OCI-LY7 (cell line): ENCODE measurements around the gene KDM2A. TPM values are rescaled to one million over a fixed set of nuclear protein-coding genes. Genes with fewer than 3 reads are reported as not detected.

Experiments used
- BruUV-seq: library from RNA; stranded (reverse); fragments of 400-500 nt; replicated peaks from 2 replicates; lab custom pipeline; 2021; lab: Mats Ljungman, UMichigan
- CTCF ChIA-PET: fragments of 300-600 bp; sonication (Branson Sonifier 250); formaldehyde crosslinking; loops from one replicate; lab custom pipeline; 2022; ENCODE audit warnings: antibody characterized with exemption; ENCODE audit not compliant: unreplicated experiment; lab: Charles Lee
- POLR2A ChIA-PET: fragments of 300-600 bp; sonication (Branson Sonifier 250); formaldehyde crosslinking; loops from one replicate; lab custom pipeline; 2022; ENCODE audit warnings: antibody characterized with exemption; lab: Charles Lee
- DNase-seq: peaks from one replicate; pipeline ENCODE4 v3.0.0-alpha.2; 2015; ENCODE audit warnings: low spot score
- H2AFZ ChIP-seq: fragments of 200-600 bp; sonication (generic), shearing (Covaris generic); 2 replicates; pipeline ENCODE4 v1.6.1; 2014; ENCODE audit warnings: mild to moderate bottlenecking, antibody characterized with exemption, low read length, moderate library complexity
- H3K27ac ChIP-seq: fragments of 200-600 bp; sonication (generic); 2 replicates; pipeline ENCODE4 v1.5.1; 2014; ENCODE audit warnings: mixed run types, low read depth, mild to moderate bottlenecking, moderate library complexity, low read length, inconsistent platforms; ENCODE audit not compliant: poor library complexity, severe bottlenecking
- H3K36me3 ChIP-seq: fragments of 200-600 bp; sonication (generic); 2 replicates; pipeline ENCODE4 v1.6.1; 2014; ENCODE audit warnings: mild to moderate bottlenecking, antibody characterized with exemption, low read length, moderate library complexity, mixed read lengths; ENCODE audit not compliant: insufficient read depth
- H3K4me1 ChIP-seq: fragments of 200-600 bp; sonication (generic); 2 replicates; pipeline ENCODE4 v1.5.1; 2014; ENCODE audit warnings: mild to moderate bottlenecking, low read length; ENCODE audit not compliant: insufficient read depth, poor library complexity, severe bottlenecking
- H3K4me2 ChIP-seq: fragments of 200-600 bp; sonication (generic); 2 replicates; pipeline ENCODE4 v1.6.1; 2014; ENCODE audit warnings: mild to moderate bottlenecking, low read length
- H3K4me3 ChIP-seq: fragments of 200-600 bp; sonication (generic); 2 replicates; pipeline ENCODE4 v1.5.1; 2014; ENCODE audit warnings: mild to moderate bottlenecking, low read depth, low read length; ENCODE audit not compliant: poor library complexity, severe bottlenecking
- H3K79me2 ChIP-seq: fragments of 200-600 bp; sonication (generic); 2 replicates; pipeline ENCODE4 v1.6.1; 2016; ENCODE audit warnings: low read depth, mild to moderate bottlenecking, low read length, moderate library complexity, mixed read lengths; ENCODE audit not compliant: insufficient read depth
- H3K9me2 ChIP-seq: fragments of 200-600 bp; sonication (generic); 2 replicates; pipeline ENCODE4 v1.6.1; 2016; ENCODE audit warnings: mild to moderate bottlenecking, low read length, mixed read lengths; ENCODE audit not compliant: insufficient read depth
- H3K9me3 ChIP-seq: fragments of 200-600 bp; sonication (generic); 2 replicates; pipeline ENCODE4 v1.6.1; 2014; ENCODE audit warnings: mild to moderate bottlenecking, mixed run types, low read length, mixed read lengths
- H4K20me1 ChIP-seq: fragments of 200-600 bp; sonication (generic); 2 replicates; pipeline ENCODE4 v1.6.1; 2014; ENCODE audit warnings: mild to moderate bottlenecking, antibody characterized with exemption, low read length, moderate library complexity, mixed read lengths; ENCODE audit not compliant: insufficient read depth
- EZH2phosphoT487 ChIP-seq: fragments of 200-600 bp; sonication (generic); IDR thresholded peaks from 2 replicates; pipeline ENCODE4 v1.6.1; 2018; ENCODE audit warnings: low read depth, borderline replicate concordance, mild to moderate bottlenecking, mixed run types, antibody characterized with exemption, low read length, moderate library complexity, mixed read lengths
- intact Hi-C: fragments of 100-400 bp; cut with micrococcal nuclease; formaldehyde crosslinking; loops from one replicate; pipeline ENCODE4 v1.10.0; 2022; ENCODE audit not compliant: unreplicated experiment
- total RNA-seq, 2 experiments: library from RNA; depleted of rRNA in 1 of 2; stranded (reverse); fragments of >200 nt in 1 of 2; shearing (Covaris generic) in 1 of 2; gene quantifications; 2 replicates each; pipeline ENCODE4 v1.2.3, GENCODE V29; 2014 to 2022
- TF ChIP-seq, protein P1 (sequence below): fragments of 200-600 bp; sonication (generic); conservative IDR thresholded peaks from 2 replicates; pipeline ENCODE4 v1.5.1; 2014; ENCODE audit warnings: mild to moderate bottlenecking, antibody characterized with exemption, low read length, moderate library complexity, mixed read lengths

KDM2A gene
- total RNA-seq, 2 experiments from 2014 or later, result 31.7 to 66.2 TPM

DNA sequence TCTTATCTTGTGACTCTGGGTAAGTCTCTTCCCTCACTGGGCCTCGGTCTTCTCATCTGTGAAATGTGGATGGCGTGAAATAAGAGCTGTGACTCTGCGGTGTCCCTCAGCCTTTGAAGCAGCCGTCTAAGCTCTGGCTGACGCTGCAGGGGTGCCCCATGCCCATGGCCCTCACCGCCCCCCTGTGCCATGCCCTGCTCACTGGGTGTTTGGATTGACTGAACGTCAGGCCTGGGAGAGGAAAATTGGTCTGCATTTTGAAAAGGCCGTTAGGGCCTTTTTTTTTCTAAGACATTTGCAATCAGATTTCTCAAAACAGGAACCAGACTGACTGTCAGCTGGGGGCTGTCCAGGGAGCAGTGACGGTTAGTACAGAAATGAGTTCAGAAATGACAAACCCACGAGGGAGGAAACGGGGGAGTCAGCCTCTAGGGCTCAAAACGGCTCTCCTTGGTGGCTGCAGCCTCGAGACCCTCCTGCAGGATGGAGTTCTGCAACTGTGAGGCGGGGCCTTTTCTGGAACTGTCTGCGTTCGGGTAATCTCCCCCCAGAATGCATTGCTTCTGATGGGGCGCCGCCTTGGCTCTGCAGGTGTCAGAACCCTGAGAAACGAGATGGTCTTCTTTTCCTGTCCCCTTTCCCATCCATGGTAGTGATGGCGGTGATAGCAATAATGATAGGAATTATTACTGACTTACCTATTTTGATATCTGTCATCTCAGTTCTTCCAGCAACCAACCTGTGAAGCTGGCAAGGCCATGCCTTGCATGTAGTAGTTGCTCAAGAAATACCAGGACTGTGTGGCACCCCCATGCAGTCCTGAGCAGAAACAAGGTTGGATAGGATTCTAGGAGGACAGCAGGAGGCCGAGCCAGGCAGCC is 149.3 kb downstream of the KDM2A start:
- intact Hi-C loops, result loop anchor here (1.0 to 5.0 kb wide), 4 partner anchors 9 to 379 kb away; partner anchors contain the start of genes CDK2AP2 and PITPNM1
- ChIA-PET CTCF (interaction anchor here (0.5 to 1.1 kb wide), 2 partner anchors 9 to 141 kb away, joined by 3 to 6 read pairs; no protein-coding TSS in a partner anchor), POLR2A (interaction anchor here (0.7 to 2.4 kb wide), 2 partner anchors 9 to 83 kb away, joined by 3 to 10 read pairs; no protein-coding TSS in a partner anchor)
- Histone ChIP-seq H3K4me3 (peak overlapping the region; percentile 87), H2AFZ (no peak overlapping the region), H3K79me2 (peaks cover 67% of the 10 kb centered on the region), H3K9me2 (no peaks in the 10 kb centered on the region), H3K36me3 (peaks cover 65% of the 10 kb centered on the region), H4K20me1 (peaks cover 7% of the 10 kb centered on the region; the same call in 1 of the 2 replicates), H3K27ac (peak overlapping the region; percentile 98), H3K4me2 (peak overlapping the region; percentile 97), H3K4me1 (peaks cover 86% of the 10 kb centered on the region), H3K9me3 (no peaks in the 10 kb centered on the region)
- no TSS peak for BruUV-seq
- TF ChIP-seq, protein P1, sequence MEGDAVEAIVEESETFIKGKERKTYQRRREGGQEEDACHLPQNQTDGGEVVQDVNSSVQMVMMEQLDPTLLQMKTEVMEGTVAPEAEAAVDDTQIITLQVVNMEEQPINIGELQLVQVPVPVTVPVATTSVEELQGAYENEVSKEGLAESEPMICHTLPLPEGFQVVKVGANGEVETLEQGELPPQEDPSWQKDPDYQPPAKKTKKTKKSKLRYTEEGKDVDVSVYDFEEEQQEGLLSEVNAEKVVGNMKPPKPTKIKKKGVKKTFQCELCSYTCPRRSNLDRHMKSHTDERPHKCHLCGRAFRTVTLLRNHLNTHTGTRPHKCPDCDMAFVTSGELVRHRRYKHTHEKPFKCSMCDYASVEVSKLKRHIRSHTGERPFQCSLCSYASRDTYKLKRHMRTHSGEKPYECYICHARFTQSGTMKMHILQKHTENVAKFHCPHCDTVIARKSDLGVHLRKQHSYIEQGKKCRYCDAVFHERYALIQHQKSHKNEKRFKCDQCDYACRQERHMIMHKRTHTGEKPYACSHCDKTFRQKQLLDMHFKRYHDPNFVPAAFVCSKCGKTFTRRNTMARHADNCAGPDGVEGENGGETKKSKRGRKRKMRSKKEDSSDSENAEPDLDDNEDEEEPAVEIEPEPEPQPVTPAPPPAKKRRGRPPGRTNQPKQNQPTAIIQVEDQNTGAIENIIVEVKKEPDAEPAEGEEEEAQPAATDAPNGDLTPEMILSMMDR, result no peak
- no peak for TF ChIP-seq EZH2phosphoT487
- peak; percentile 92 for DNase-seq

DNA sequence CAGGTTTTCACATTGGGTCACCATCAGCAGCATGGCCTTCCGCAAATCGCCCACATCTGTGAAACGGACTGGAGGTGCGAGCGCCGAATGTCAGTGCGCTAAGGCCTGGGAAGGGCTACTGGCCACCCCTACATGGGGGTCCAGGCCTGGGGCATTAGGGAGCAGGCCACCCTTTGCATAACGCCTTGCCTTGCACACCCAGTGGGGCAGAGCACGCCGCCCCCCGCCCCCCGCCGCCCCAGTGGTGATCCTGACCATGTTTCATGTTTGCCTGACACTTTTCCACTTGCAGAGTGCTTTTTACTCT is 149.9 kb downstream of the KDM2A start:
- H3K4me1 ChIP-seq, result peaks cover 86% of the 10 kb centered on the region
- DNase-seq, result no peak
- H3K4me3 ChIP-seq, result peak overlapping the region; percentile 87
- no peak overlapping the region for H2AFZ ChIP-seq
- CTCF ChIA-PET, result no interaction called here
- intact Hi-C loops, result loop anchor here (1.0 to 5.0 kb wide), 4 partner anchors 8 to 378 kb away; partner anchors contain the start of genes CDK2AP2 and PITPNM1
- POLR2A ChIA-PET, result interaction anchor here (1.6 kb wide), 1 partner anchor 19 kb away, joined by 5 read pairs; no protein-coding TSS in a partner anchor
- peaks cover 70% of the 10 kb centered on the region for H3K36me3 ChIP-seq
- H3K9me3 ChIP-seq, result no peaks in the 10 kb centered on the region
- no peaks in the 10 kb centered on the region for H3K9me2 ChIP-seq
- peak overlapping the region; percentile 97 for H3K4me2 ChIP-seq
- TF ChIP-seq EZH2phosphoT487, result no peak
- TF ChIP-seq, protein P1, result no peak
- H3K27ac ChIP-seq, result peak overlapping the region; percentile 98
- peaks cover 72% of the 10 kb centered on the region for H3K79me2 ChIP-seq
- peaks cover 7% of the 10 kb centered on the region; the same call in 1 of the 2 replicates for H4K20me1 ChIP-seq
- BruUV-seq, result no TSS peak
